Measurements from ENCODE around the gene RASGRP3. TPM values are rescaled to one million over a fixed set of nuclear protein-coding genes. Genes with fewer than 3 reads are reported as not detected.

The RASGRP3 gene
- total and polyA plus RNA-seq, 11 donors, result 17.7 to 73.3 (median 61.4) TPM

GRCh38 chr2:33581872-33582271 lies 105.4 kb downstream of the RASGRP3 start:
- no peaks in the 10 kb centered on the region for H3K9me3 ChIP-seq
- 68 to 73% (median 70%) methylated on average over 5 of the region's 5 CpGs for WGBS, 4 donors
- no peak overlapping the region for H3K4me3 ChIP-seq
- TF ChIP-seq CTCF (IDR thresholded peaks at IDR 0.05) (no peak), POLR2A (IDR thresholded peaks at IDR 0.05) (no peak)
- ATAC-seq (no peak), DNase-seq (no peak)
- intact Hi-C loops (cut with DNase I), result loop anchor here (2.0 to 10.0 kb wide), 12 partner anchors 105 to 1027 kb away; partner anchors contain the start of gene RASGRP3 (in 7 of the 10)
- H3K36me3 ChIP-seq, result peaks cover 0 to 42% (median 36%) of the 10 kb centered on the region in 9 donors
- no peaks in the 10 kb centered on the region for H3K27me3 ChIP-seq
- H3K27ac ChIP-seq, result peak overlapping the region in 1 of 12 donors; percentile 0
- peaks cover 0 to 22% (median 6%) of the 10 kb centered on the region in 12 donors for H3K4me1 ChIP-seq

GRCh38 chr2:33583194-33583938 lies 106.9 kb downstream of the RASGRP3 start:
- DNase-seq (no peak), ATAC-seq (peak in 2 of 4 donors; percentile 47 to 48)
- peak; percentile 70 to 88 (median 82) for TF ChIP-seq CTCF (IDR thresholded peaks at IDR 0.05)
- TF ChIP-seq POLR2A (IDR thresholded peaks at IDR 0.05), result no peak
- 19 to 22% (median 21%) methylated on average over 2 of the region's 2 CpGs for WGBS, 4 donors
- Histone ChIP-seq H3K4me1 (peaks cover 0 to 25% (median 8%) of the 10 kb centered on the region in 12 donors), H3K27me3 (no peaks in the 10 kb centered on the region), H3K9me3 (no peaks in the 10 kb centered on the region), H3K4me3 (no peak overlapping the region), H3K27ac (peak overlapping the region in 2 of 12 donors; percentile 28 to 36), H3K36me3 (peaks cover 0 to 57% (median 51%) of the 10 kb centered on the region in 9 donors)
- intact Hi-C loops (cut with DNase I), result loop anchor here (1.0 to 10.0 kb wide), 13 partner anchors 106 to 1029 kb away; partner anchors contain the start of gene RASGRP3 (in 8 of the 10)

DNA sequence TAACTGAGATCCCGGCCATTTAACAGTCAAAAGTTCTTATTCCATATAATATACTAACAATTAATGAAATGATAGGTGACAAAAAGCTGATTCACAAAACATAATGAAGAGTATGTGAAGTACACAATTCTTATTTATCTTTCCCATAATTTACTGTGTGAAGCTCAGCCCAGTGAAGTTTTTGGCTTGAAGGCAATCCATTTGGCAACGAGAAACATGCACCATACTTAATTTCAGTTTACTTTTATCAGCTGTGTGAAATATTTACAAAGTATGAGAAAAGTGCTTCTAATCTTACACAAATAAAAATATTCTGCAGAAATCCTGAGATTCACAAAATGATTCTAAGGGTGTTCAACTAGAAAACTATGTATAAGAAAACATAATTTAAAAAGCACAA lies 110.3 kb downstream of the RASGRP3 start:
- DNase-seq (no peak), ATAC-seq (no peak)
- peak overlapping the region in 1 of 12 donors; percentile 43 for H3K27ac ChIP-seq
- no peak for TF ChIP-seq POLR2A (IDR thresholded peaks at IDR 0.05)
- no peak for TF ChIP-seq CTCF (IDR thresholded peaks at IDR 0.05)
- H3K27me3 ChIP-seq, result no peaks in the 10 kb centered on the region
- H3K36me3 ChIP-seq, result peaks cover 0 to 87% (median 70%) of the 10 kb centered on the region in 9 donors
- WGBS, 4 donors, result 68 to 84% (median 79%) methylated on average over 2 of the region's 2 CpGs
- no peaks in the 10 kb centered on the region for H3K9me3 ChIP-seq
- no peak overlapping the region for H3K4me3 ChIP-seq
- intact Hi-C loops (cut with DNase I), result loop anchor here in 7 of 10 donors (10.0 kb wide), 5 partner anchors 112 to 1032 kb away; partner anchors contain the start of gene RASGRP3 (in 3 of the 7)
- peaks cover 0 to 45% (median 12%) of the 10 kb centered on the region in 12 donors for H3K4me1 ChIP-seq

GRCh38 chr2:33588232-33588631 lies 111.8 kb downstream of the RASGRP3 start:
- Histone ChIP-seq H3K27ac (no peak overlapping the region), H3K36me3 (peaks cover 0 to 99% (median 85%) of the 10 kb centered on the region in 9 donors), H3K4me3 (no peak overlapping the region), H3K4me1 (peaks cover 0 to 45% (median 9%) of the 10 kb centered on the region in 12 donors), H3K9me3 (no peaks in the 10 kb centered on the region), H3K27me3 (no peaks in the 10 kb centered on the region)
- intact Hi-C loops (cut with DNase I), result loop anchor here in 7 of 10 donors (10.0 kb wide), 5 partner anchors 113 to 1033 kb away; partner anchors contain the start of gene RASGRP3 (in 3 of the 7)
- no peak for DNase-seq
- ATAC-seq, result no peak
- 65 to 74% (median 72%) methylated on average over 2 of the region's 2 CpGs for WGBS, 4 donors
- TF ChIP-seq POLR2A (IDR thresholded peaks at IDR 0.05), result no peak
- TF ChIP-seq CTCF (IDR thresholded peaks at IDR 0.05), result no peak
